Endothelial cell of umbilical vein (primary cell): ENCODE data around the gene HOXD10. TPM values are rescaled to one million over a fixed set of nuclear protein-coding genes. Genes with fewer than 3 reads are reported as not detected.

Experiments used
- BruUV-seq: library from RNA; stranded (reverse); fragments of 400-500 nt; replicated peaks from 2 replicates; lab custom pipeline; 2021; lab: Mats Ljungman, UMichigan
- CTCF ChIA-PET: fragments of 300-600, 350-600 bp; sonication (Branson Sonifier 250); formaldehyde crosslinking; loops from one replicate; lab custom pipeline; 2021; ENCODE audit warnings: antibody characterized with exemption, inconsistent platforms; lab: Charles Lee
- POLR2A ChIA-PET: fragments of 300-600, 350-600 bp; sonication (Branson Sonifier 250); formaldehyde crosslinking; loops from one replicate; lab custom pipeline; 2021; ENCODE audit warnings: antibody characterized with exemption, inconsistent platforms; lab: Charles Lee
- DNase-seq: peaks from one replicate; pipeline ENCODE4 v3.0.0-alpha.2; 2011; ENCODE audit warnings: low read depth, low spot score
- FAIRE-seq: peaks from 2 replicates; lab custom pipeline; 2011; peaks lifted over from hg19 to GRCh38; lab: Jason Lieb, UNC
- H2AFZ ChIP-seq: 2 replicates; pipeline ENCODE4 v1.6.0; 2012; ENCODE audit warnings: low read depth, low read length, control low read depth, inconsistent platforms
- H3K27ac ChIP-seq: 2 replicates; pipeline ENCODE4 v1.5.1; 2011; ENCODE audit warnings: low read depth, mild to moderate bottlenecking, control low read depth, low read length, moderate library complexity; ENCODE audit not compliant: insufficient read depth
- H3K27me3 ChIP-seq, 2 experiments: 2 replicates each; pipeline versions ENCODE4 v1.6.0 to v1.6.1; 2011; ENCODE audit warnings: low read length in 2 of 2, mixed read lengths in 1 of 2; ENCODE audit not compliant: control insufficient read depth in 2 of 2, insufficient read depth in 2 of 2
- H3K36me3 ChIP-seq, 2 experiments: 2 replicates in 1 of 2; 3 replicates in 1 of 2; pipeline ENCODE4 v1.5.1; 2011; ENCODE audit warnings: low read length in 2 of 2, mild to moderate bottlenecking in 1 of 2, moderate library complexity in 1 of 2; ENCODE audit not compliant: control insufficient read depth in 2 of 2, insufficient read depth in 2 of 2; ENCODE audit errors: extremely low read depth in 1 of 2
- H3K4me1 ChIP-seq: 3 replicates; pipeline ENCODE4 v1.5.1; 2011; ENCODE audit warnings: mild to moderate bottlenecking, low read length; ENCODE audit not compliant: control insufficient read depth, insufficient read depth; ENCODE audit errors: extremely low read depth
- H3K4me2 ChIP-seq: 2 replicates; pipeline ENCODE4 v1.6.1; 2011; ENCODE audit warnings: low read length, control low read depth, mixed read lengths; ENCODE audit not compliant: insufficient read depth
- H3K4me3 ChIP-seq, 3 experiments: fragments of 200-600 bp in 1 of 3; sonication (generic), shearing (Covaris generic) in 1 of 3; replicated peaks in 1 of 3; 2 replicates each; pipeline ENCODE4 v1.5.1; 2011 to 2016; ENCODE audit warnings: control low read depth in 3 of 3, low read length in 3 of 3, mild to moderate bottlenecking in 2 of 3, inconsistent platforms in 1 of 3, low read depth in 1 of 3, moderate library complexity in 1 of 3; ENCODE audit not compliant: insufficient read depth in 1 of 3
- H3K79me2 ChIP-seq: 2 replicates; pipeline ENCODE4 v1.6.0; 2012; ENCODE audit warnings: low read length, inconsistent platforms; ENCODE audit not compliant: control insufficient read depth, insufficient read depth
- H3K9ac ChIP-seq: replicated peaks from 2 replicates; pipeline ENCODE3; 2011; ENCODE audit warnings: low read length, control low read depth; ENCODE audit not compliant: insufficient read depth; ENCODE audit errors: extremely low read depth
- H3K9me1 ChIP-seq: replicated peaks from 3 replicates; pipeline ENCODE4 v1.6.0; 2011; ENCODE audit warnings: mild to moderate bottlenecking, low read length; ENCODE audit not compliant: control insufficient read depth, insufficient read depth; ENCODE audit errors: extremely low read depth
- H3K9me3 ChIP-seq: replicated peaks from 2 replicates; pipeline ENCODE4 v1.5.1; 2012; ENCODE audit warnings: low read length, inconsistent platforms; ENCODE audit not compliant: control insufficient read depth, insufficient read depth
- H4K20me1 ChIP-seq: replicated peaks from 2 replicates; pipeline ENCODE3; 2011; ENCODE audit warnings: mild to moderate bottlenecking, low read length; ENCODE audit not compliant: control insufficient read depth, insufficient read depth; ENCODE audit errors: extremely low read depth
- EZH2 ChIP-seq: IDR thresholded peaks from 2 replicates; pipeline ENCODE4 v1.6.1; 2012; ENCODE audit warnings: borderline replicate concordance, low read depth, mild to moderate bottlenecking, moderate library complexity, low read length, inconsistent platforms; ENCODE audit not compliant: severe bottlenecking
- JUN ChIP-seq: IDR thresholded peaks from 2 replicates; pipeline ENCODE4 v1.6.1; 2011; ENCODE audit warnings: borderline replicate concordance, low read depth; ENCODE audit not compliant: insufficient read length, insufficient read depth
- POLR2A ChIP-seq: IDR thresholded peaks from 2 replicates; pipeline ENCODE4 v1.6.1; 2012; ENCODE audit warnings: low read depth, mild to moderate bottlenecking, control low read depth, low read length
- dilution Hi-C: fragments of 300-500 bp; cut with MboI; formaldehyde crosslinking; loops from one replicate; pipeline ENCODE4 v1.15.0; 2019; ENCODE audit warnings: low sequenced_read_pairs; ENCODE audit not compliant: extremely low pct_ligation_motif_present
- intact Hi-C: fragments of 100-400 bp; cut with micrococcal nuclease; formaldehyde crosslinking; loops from one replicate; pipeline ENCODE4 v1.10.0; 2022
- polyA plus RNA-seq, 4 experiments: library from polyadenylated mRNA; depleted of rRNA in 3 of 4; stranded (reverse) in 3 of 4; unstranded in 1 of 4; fragments of >200 nt; gene quantifications; 2 replicates each; pipeline versions ENCODE4 v1.2.1 to v1.2.3, GENCODE V29; 2011 to 2012; ENCODE audit warnings: missing spikeins in 1 of 4
- total RNA-seq: library from RNA; stranded (reverse); gene quantifications from 2 replicates; pipeline ENCODE4 v1.2.3, GENCODE V29; 2021
- TF ChIP-seq, protein P1 (sequence below), 2 donors: IDR thresholded peaks; 1 replicate in 1 of 2; 2 replicates in 1 of 2; pipeline ENCODE4 v1.5.1; 2011; ENCODE audit warnings: low read length in 2 of 2, mild to moderate bottlenecking in 2 of 2, moderate library complexity in 2 of 2, control low read depth in 1 of 2, inconsistent platforms in 1 of 2, low read depth in 1 of 2; ENCODE audit not compliant: insufficient read depth in 1 of 2; ENCODE audit errors: extremely low read depth in 1 of 2

The HOXD10 gene
- total and polyA plus RNA-seq, 2 donors (not counting 3 experiments of a cell fraction or from before 2014, with no cell fraction given): not detected

DNA sequence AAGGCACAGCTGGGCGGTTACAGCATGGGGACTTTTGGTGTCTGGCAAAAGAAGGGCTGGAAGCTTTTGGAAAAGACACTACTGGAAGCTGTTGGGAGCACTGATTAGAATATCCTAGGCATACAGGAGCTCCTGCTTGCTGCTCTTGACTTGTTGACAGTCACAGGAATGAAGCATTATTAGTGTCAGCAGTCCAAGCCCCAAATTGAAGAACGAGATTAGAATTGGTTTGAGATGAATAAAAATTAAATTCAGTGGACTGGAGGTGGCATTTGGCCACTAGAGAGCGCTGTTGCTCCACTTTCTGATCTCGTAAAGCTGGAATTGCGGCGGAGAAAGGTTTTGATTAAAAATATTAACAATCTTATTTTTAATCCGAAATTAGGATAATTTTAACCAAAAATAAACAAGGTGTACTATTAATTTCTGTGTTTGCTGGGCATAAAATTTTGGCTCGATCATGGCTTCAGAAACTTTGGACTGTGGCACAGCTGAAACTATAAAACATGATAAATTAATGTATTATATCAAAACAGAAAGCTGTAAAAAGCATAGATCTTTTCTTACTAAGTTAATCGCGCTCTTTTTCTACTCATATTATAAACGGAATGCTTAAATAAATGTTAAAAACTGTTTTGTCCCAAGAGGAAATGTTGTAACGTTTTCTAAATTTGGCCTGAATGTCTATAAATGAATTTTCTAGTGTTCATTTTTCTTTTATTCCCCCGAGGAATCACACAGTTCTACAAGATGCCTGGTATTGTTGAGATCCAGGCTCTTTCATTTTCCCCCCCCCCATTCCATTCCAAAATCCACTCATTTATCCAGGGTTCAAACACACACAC, 10.6 kb downstream of the HOXD10 start:
- peak overlapping the region in 2 of 3 experiments; percentile 48 to 67 for H3K4me3 ChIP-seq
- H3K9me3 ChIP-seq: no peaks in the 10 kb centered on the region
- DNase-seq (peak; percentile 68), FAIRE-seq (peak; percentile 76)
- H3K9me1 ChIP-seq: no peaks in the 10 kb centered on the region
- no peaks in the 10 kb centered on the region for H4K20me1 ChIP-seq
- no TSS peak for BruUV-seq
- H3K27ac ChIP-seq: no peak overlapping the region
- peaks cover 33% of the 10 kb centered on the region for H3K4me1 ChIP-seq
- POLR2A ChIA-PET: no interaction called here
- H3K27me3 ChIP-seq: peaks cover 5 to 6% of the 10 kb centered on the region in 2 experiments
- dilution Hi-C loops (loop anchor here (25.0 kb wide), 1 partner anchor 510 kb away; no protein-coding TSS in a partner anchor), intact Hi-C loops (loop anchor here (1.0 to 5.0 kb wide), 9 partner anchors 328 to 1630 kb away; no protein-coding TSS in a partner anchor)
- peak overlapping the region; percentile 58 for H2AFZ ChIP-seq
- H3K79me2 ChIP-seq: peaks cover 14% of the 10 kb centered on the region
- H3K36me3 ChIP-seq: no peaks in the 10 kb centered on the region
- H3K9ac ChIP-seq: peak overlapping the region; percentile 30
- peak overlapping the region; percentile 86 for H3K4me2 ChIP-seq
- CTCF ChIA-PET: interaction anchor here (0.5 to 10.1 kb wide), 49 partner anchors 9 to 1638 kb away, joined by 3 to 458 read pairs (median 5); partner anchors contain the start of genes HOXD10 and HOXD4
- TF ChIP-seq EZH2: no peak
- TF ChIP-seq JUN: no peak
- TF ChIP-seq, protein P1, sequence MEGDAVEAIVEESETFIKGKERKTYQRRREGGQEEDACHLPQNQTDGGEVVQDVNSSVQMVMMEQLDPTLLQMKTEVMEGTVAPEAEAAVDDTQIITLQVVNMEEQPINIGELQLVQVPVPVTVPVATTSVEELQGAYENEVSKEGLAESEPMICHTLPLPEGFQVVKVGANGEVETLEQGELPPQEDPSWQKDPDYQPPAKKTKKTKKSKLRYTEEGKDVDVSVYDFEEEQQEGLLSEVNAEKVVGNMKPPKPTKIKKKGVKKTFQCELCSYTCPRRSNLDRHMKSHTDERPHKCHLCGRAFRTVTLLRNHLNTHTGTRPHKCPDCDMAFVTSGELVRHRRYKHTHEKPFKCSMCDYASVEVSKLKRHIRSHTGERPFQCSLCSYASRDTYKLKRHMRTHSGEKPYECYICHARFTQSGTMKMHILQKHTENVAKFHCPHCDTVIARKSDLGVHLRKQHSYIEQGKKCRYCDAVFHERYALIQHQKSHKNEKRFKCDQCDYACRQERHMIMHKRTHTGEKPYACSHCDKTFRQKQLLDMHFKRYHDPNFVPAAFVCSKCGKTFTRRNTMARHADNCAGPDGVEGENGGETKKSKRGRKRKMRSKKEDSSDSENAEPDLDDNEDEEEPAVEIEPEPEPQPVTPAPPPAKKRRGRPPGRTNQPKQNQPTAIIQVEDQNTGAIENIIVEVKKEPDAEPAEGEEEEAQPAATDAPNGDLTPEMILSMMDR (IDR thresholded peaks at IDR 0.05; ENCODE audit: extremely low read depth in 1 of 2, insufficient read depth in 1 of 2, low read depth in 1 of 2, low read length in 2 of 2): peak; percentile 61 to 66
- no peak for TF ChIP-seq POLR2A
